ENCODE measurements around the gene DMKN.

Gene DMKN

DNA sequence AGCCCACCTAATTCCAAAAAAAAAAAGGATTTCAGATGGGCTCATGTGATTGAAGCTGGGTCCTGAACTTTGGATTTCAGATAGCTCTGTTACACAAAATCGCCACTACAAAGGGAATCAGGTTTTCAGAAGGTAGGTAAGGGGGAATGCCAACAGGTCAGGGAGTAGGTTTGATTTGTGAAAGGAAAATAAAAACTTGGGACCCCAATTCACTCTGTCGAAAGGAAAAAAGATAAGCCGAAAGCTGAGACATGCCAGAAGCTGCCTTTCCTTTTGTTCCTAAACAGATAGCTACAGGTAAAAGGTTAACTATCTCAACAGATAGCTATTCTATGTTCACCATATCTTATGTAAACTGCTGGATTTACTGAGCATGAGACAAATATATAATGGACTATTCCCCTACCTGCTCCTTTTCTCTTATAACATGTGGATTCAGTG, 27.2 kb downstream of the DMKN start:
- no peaks in the 10 kb centered on the region for H3K4me1 ChIP-seq (ENCODE audit: insufficient read depth, poor library complexity, severe bottlenecking)
- no peak for DNase-seq (ENCODE audit: low spot score)
- TF ChIP-seq, protein P1, sequence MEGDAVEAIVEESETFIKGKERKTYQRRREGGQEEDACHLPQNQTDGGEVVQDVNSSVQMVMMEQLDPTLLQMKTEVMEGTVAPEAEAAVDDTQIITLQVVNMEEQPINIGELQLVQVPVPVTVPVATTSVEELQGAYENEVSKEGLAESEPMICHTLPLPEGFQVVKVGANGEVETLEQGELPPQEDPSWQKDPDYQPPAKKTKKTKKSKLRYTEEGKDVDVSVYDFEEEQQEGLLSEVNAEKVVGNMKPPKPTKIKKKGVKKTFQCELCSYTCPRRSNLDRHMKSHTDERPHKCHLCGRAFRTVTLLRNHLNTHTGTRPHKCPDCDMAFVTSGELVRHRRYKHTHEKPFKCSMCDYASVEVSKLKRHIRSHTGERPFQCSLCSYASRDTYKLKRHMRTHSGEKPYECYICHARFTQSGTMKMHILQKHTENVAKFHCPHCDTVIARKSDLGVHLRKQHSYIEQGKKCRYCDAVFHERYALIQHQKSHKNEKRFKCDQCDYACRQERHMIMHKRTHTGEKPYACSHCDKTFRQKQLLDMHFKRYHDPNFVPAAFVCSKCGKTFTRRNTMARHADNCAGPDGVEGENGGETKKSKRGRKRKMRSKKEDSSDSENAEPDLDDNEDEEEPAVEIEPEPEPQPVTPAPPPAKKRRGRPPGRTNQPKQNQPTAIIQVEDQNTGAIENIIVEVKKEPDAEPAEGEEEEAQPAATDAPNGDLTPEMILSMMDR (IDR thresholded peaks at IDR 0.05; ENCODE audit: poor library complexity, severe bottlenecking) = no peak
- no peak overlapping the region for H3K4me3 ChIP-seq (ENCODE audit: severe bottlenecking)
- peaks cover 24% of the 10 kb centered on the region for H3K27me3 ChIP-seq (ENCODE audit: insufficient read depth, poor library complexity, severe bottlenecking)
- no peak for ATAC-seq (ENCODE audit: low read depth)
- no peaks in the 10 kb centered on the region for H3K36me3 ChIP-seq (ENCODE audit: low read depth)
- H3K9me3 ChIP-seq (ENCODE audit: severe bottlenecking) = no peaks in the 10 kb centered on the region
- H3K27ac ChIP-seq (ENCODE audit: poor library complexity, severe bottlenecking) = no peak overlapping the region

DNA sequence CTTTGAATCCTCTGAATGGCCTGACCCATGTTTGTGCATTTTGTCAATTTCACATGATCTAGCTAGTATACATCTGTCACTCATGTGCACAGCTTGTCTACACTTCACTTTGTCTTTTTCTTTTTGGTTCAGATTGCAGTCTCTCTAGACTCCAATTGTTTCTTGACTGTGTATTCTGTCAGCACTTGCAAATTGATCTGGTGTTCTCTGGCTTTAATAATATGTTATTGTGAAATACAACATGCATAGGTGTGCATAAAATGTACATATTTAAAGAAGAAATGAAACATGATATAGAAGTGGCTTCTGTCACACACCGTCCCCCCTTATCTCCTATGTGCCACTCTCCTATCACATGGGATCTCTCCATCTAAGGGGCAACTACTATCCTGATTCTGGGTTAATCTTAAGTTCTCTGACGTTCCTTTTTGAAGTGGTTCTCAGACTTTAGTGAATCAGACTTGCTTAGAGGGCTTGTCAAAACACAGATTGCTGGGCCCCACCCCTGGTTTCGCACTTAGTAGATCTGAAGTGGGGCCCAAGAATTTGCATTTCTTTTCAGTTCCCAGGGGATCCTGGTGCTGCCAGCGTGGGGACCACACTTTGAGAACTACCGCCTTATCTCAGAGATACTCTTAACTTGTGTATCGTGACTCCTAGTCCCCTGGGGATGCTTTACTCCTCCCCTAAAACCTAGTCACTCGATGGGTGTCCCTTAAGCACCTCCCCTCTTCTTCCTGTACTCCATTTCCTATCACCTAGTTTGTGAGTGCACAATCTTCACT, 29.0 kb downstream of the DMKN start:
- no peaks in the 10 kb centered on the region for H3K36me3 ChIP-seq (ENCODE audit: low read depth)
- H3K27me3 ChIP-seq (ENCODE audit: insufficient read depth, poor library complexity, severe bottlenecking) = peaks cover 16% of the 10 kb centered on the region
- ATAC-seq (ENCODE audit: low read depth) (no peak), DNase-seq (ENCODE audit: low spot score) (no peak)
- no peaks in the 10 kb centered on the region for H3K9me3 ChIP-seq (ENCODE audit: severe bottlenecking)
- H3K4me1 ChIP-seq (ENCODE audit: insufficient read depth, poor library complexity, severe bottlenecking) = no peaks in the 10 kb centered on the region
- no peak overlapping the region for H3K4me3 ChIP-seq (ENCODE audit: severe bottlenecking)
- no peak overlapping the region for H3K27ac ChIP-seq (ENCODE audit: poor library complexity, severe bottlenecking)
- TF ChIP-seq, protein P1 (IDR thresholded peaks at IDR 0.05; ENCODE audit: poor library complexity, severe bottlenecking) = no peak

DNA sequence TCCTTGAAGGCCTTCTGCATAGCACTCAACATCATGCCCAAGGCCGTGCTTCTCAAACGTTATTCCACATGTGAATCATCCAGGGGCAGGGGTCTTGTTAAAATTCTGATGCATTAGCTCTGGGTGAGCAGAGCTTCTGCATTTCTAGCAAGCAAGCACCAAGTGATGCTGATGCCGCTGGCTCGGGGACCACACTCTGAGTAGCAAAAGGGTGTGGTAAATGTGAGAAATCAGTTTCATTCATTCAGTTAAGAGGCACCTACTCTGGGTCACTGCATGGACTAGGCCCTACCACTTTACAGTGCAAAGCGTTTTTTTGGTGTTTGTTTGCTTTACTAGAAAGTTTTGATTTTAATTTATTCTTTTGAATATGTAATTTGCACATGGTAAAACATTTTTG, 30.4 kb downstream of the DMKN start:
- H3K36me3 ChIP-seq (ENCODE audit: low read depth) = no peaks in the 10 kb centered on the region
- H3K27me3 ChIP-seq (ENCODE audit: insufficient read depth, poor library complexity, severe bottlenecking) = peaks cover 11% of the 10 kb centered on the region
- TF ChIP-seq, protein P1 (IDR thresholded peaks at IDR 0.05; ENCODE audit: poor library complexity, severe bottlenecking) = no peak
- no peak for DNase-seq (ENCODE audit: low spot score)
- H3K4me1 ChIP-seq (ENCODE audit: insufficient read depth, poor library complexity, severe bottlenecking) = no peaks in the 10 kb centered on the region
- no peak overlapping the region for H3K4me3 ChIP-seq (ENCODE audit: severe bottlenecking)
- no peak for ATAC-seq (ENCODE audit: low read depth)
- H3K27ac ChIP-seq (ENCODE audit: poor library complexity, severe bottlenecking) = no peak overlapping the region
- no peaks in the 10 kb centered on the region for H3K9me3 ChIP-seq (ENCODE audit: severe bottlenecking)

DNA sequence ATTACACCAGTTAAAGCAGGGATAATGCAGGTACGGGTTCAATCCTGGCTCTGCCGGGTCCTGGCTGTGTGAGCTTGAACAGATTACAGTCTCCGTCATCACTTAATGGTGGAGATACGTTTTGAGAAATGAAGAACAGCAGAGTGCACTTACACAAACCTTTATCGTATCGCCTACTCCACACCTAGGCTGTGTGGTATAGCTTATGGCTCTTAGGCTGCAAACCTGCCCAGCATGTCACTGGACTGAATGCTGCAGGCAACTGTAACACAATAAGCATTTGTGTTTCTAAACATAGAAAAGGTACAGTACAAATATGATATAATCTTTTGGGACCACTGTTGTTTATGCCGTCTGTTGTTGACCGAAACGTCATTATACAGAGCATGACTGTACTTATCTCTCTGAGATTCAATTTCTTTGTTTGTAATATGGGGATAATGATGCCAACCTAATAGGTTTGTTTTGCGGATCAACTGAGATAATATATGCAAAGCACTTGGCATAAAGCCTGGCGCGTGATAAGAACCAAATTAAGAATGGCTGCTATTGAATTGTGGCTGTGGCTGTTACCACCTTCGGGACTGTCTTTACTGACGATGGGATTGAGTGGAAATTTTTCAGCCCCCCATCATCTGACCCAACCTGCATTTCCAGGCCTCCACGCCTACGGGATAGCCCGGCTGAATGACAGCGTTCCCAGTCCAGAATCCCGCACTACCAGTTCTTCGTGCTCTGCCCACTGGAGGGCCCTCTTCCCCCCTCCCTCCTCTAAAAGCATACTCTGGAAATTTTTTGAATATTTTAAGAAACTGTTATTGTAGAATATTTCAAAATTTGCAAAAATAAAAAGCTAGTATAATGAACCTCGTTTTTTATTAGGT, 34.4 kb downstream of the DMKN start:
- H3K36me3 ChIP-seq (ENCODE audit: low read depth) = no peaks in the 10 kb centered on the region
- DNase-seq (ENCODE audit: low spot score) (no peak), ATAC-seq (ENCODE audit: low read depth) (no peak)
- H3K4me1 ChIP-seq (ENCODE audit: insufficient read depth, poor library complexity, severe bottlenecking) = no peaks in the 10 kb centered on the region
- no peaks in the 10 kb centered on the region for H3K27me3 ChIP-seq (ENCODE audit: insufficient read depth, poor library complexity, severe bottlenecking)
- H3K9me3 ChIP-seq (ENCODE audit: severe bottlenecking) = no peaks in the 10 kb centered on the region
- TF ChIP-seq, protein P1 (IDR thresholded peaks at IDR 0.05; ENCODE audit: poor library complexity, severe bottlenecking) = no peak
- H3K4me3 ChIP-seq (ENCODE audit: severe bottlenecking) = no peak overlapping the region
- H3K27ac ChIP-seq (ENCODE audit: poor library complexity, severe bottlenecking) = no peak overlapping the region

Measured in RWPE2 (cell line).